Hepatocyte (in vitro differentiated cells): ENCODE measurements around the gene MXD3.

Source experiments
- EZH2 ChIP-seq: fragments of 200-600 bp; sonication (generic); IDR thresholded peaks from 2 replicates; pipeline ENCODE4 v1.6.1; 2016; ENCODE audit warnings: antibody characterized with exemption, mild to moderate bottlenecking, borderline replicate concordance
- TF ChIP-seq, protein P1 (sequence below): fragments of 200-600 bp; sonication (generic); IDR thresholded peaks from 2 replicates; pipeline ENCODE4 v1.5.1; 2016; ENCODE audit warnings: antibody characterized with exemption, mild to moderate bottlenecking; ENCODE audit not compliant: poor library complexity

DNA sequence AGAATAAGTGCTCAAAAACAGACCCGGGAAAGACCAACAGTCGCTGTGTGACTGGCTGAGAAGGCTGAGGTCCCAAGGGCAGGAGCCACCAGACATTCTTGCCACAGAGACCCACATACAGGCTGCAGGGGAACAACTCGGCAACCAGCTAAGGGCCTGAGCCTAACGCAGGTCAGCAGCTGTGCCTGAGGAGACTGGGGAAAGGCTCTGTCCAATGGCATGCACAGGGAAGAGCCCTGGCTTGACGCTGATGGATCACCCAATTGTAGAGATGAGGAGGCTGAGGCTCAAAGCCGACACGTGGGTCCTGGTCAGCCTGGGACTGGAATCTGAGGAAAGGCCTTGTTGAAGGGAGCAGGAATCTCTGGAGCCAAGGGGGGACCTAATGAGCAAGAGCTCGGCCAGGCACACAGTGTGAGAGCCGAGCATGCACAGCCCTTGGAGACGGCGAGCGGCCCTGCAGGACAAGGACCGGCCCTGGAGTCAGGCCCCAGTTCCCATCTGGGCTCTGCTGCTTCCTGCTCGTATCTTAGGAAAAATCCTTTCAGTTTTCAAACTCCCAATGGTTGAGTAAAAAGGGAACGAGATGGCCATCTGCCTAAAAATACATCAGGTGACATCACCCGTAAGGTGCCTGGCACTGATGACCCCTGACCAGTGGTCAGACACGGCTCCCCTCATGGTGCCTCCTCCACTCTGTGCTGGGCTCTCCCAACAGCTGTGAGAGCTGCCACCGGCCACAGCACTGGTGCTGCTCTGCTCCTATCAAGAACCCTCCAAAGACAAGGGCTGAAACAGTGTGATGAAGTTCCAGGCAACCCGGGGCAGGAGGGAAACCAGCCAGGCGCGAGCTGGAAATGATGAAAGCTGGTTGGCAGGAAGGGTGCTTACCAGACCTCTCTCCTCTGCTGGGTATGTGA, 23.3 kb upstream of the MXD3 start:
- TF ChIP-seq, protein P1, sequence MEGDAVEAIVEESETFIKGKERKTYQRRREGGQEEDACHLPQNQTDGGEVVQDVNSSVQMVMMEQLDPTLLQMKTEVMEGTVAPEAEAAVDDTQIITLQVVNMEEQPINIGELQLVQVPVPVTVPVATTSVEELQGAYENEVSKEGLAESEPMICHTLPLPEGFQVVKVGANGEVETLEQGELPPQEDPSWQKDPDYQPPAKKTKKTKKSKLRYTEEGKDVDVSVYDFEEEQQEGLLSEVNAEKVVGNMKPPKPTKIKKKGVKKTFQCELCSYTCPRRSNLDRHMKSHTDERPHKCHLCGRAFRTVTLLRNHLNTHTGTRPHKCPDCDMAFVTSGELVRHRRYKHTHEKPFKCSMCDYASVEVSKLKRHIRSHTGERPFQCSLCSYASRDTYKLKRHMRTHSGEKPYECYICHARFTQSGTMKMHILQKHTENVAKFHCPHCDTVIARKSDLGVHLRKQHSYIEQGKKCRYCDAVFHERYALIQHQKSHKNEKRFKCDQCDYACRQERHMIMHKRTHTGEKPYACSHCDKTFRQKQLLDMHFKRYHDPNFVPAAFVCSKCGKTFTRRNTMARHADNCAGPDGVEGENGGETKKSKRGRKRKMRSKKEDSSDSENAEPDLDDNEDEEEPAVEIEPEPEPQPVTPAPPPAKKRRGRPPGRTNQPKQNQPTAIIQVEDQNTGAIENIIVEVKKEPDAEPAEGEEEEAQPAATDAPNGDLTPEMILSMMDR = no peak
- TF ChIP-seq EZH2 = no peak
